HEK293 (cell line): ENCODE data around the gene SLC4A1.

Experiments used
- ATF2 ChIP-seq: fragments of 450-650 bp; formaldehyde crosslinking; IDR thresholded peaks from 2 replicates; pipeline ENCODE4 v1.5.1; 2016; ENCODE audit warnings: missing biosample characterization, missing genetic modification characterization, low read depth
- CTCF ChIP-seq: fragments of 450-650 bp; formaldehyde crosslinking; IDR thresholded peaks from 2 replicates; pipeline ENCODE4 v1.5.1; 2016; ENCODE audit warnings: missing biosample characterization, missing genetic modification characterization
- ELK4 ChIP-seq: IDR thresholded peaks from 2 replicates; pipeline ENCODE4 v1.6.1; 2011; ENCODE audit warnings: mild to moderate bottlenecking, low read depth, low read length, borderline replicate concordance
- GLI4 ChIP-seq: fragments of 450-650 bp; formaldehyde crosslinking; IDR thresholded peaks from 2 replicates; pipeline ENCODE4 v1.5.1; 2016; ENCODE audit warnings: missing biosample characterization, missing genetic modification characterization
- MEIS1 ChIP-seq: sonication (generic); formaldehyde crosslinking; IDR thresholded peaks from 2 replicates; pipeline ENCODE4 v1.8.1; 2022; ENCODE audit warnings: missing genetic modification reagents, mild to moderate bottlenecking, borderline replicate concordance
- PATZ1 ChIP-seq: fragments of 450-650 bp; formaldehyde crosslinking; IDR thresholded peaks from 2 replicates; pipeline ENCODE4 v1.5.1; 2016; ENCODE audit warnings: missing biosample characterization, missing genetic modification characterization
- PRDM1 ChIP-seq: fragments of 450-650 bp; formaldehyde crosslinking; IDR thresholded peaks from 2 replicates; pipeline ENCODE4; 2016; ENCODE audit warnings: missing biosample characterization, missing genetic modification characterization
- RBAK ChIP-seq: fragments of 450-650 bp; formaldehyde crosslinking; IDR thresholded peaks from 2 replicates; pipeline ENCODE4 v1.5.1; 2016; ENCODE audit warnings: missing biosample characterization, missing genetic modification characterization
- TRIM28 ChIP-seq: IDR thresholded peaks from 2 replicates; pipeline ENCODE4 v1.6.1; 2011; ENCODE audit warnings: low read length, control low read depth, borderline replicate concordance
- YY2 ChIP-seq: fragments of 450-650 bp; formaldehyde crosslinking; IDR thresholded peaks from 2 replicates; pipeline ENCODE4 v1.5.1; 2016; ENCODE audit warnings: missing biosample characterization, missing genetic modification characterization
- ZNF114 ChIP-seq: fragments of 450-650 bp; formaldehyde crosslinking; IDR thresholded peaks from 2 replicates; pipeline ENCODE4 v1.5.0; 2017; ENCODE audit warnings: missing biosample characterization, missing genetic modification characterization
- ZNF121 ChIP-seq: fragments of 450-650 bp; formaldehyde crosslinking; IDR thresholded peaks from 2 replicates; pipeline ENCODE4 v1.5.1; 2016; ENCODE audit warnings: missing biosample characterization, missing genetic modification characterization
- ZNF76 ChIP-seq: fragments of 450-650 bp; formaldehyde crosslinking; IDR thresholded peaks from 2 replicates; pipeline ENCODE4; 2016; ENCODE audit warnings: low read depth, missing biosample characterization, missing genetic modification characterization, borderline replicate concordance

- TF ChIP-seq CTCF (no peak), MEIS1 (CRISPR knock-in tag) (no peak), ATF2 (tag by site-specific recombination) (no peak), GLI4 (tag by site-specific recombination) (no peak), TRIM28 (no peak), YY2 (tag by site-specific recombination) (no peak), ZNF121 (no peak), PRDM1 (tag by site-specific recombination) (no peak), PATZ1 (no peak), RBAK (no peak), ELK4 (no peak), ZNF114 (tag by site-specific recombination) (no peak), ZNF76 (tag by site-specific recombination) (no peak)
Measured at GRCh38 chr17:44214896-44215295, 53.0 kb downstream of the SLC4A1 start.
